K562 (cell line): ENCODE results near the gene KRTAP9-4. TPM values are rescaled to one million over a fixed set of nuclear protein-coding genes. Genes with fewer than 3 reads are reported as not detected.

Source experiments
- ATAC-seq: fragments of 200-7000 bp; cut with Tn5 transposase; 3 replicates; pipeline ENCODE4 v1.9.1; 2020; ENCODE audit warnings: moderate library complexity
- BruUV-seq: library from RNA; stranded (reverse); fragments of 400-500 nt; replicated peaks from 2 replicates; lab custom pipeline; 2021; lab: Mats Ljungman, UMichigan
- CTCF ChIA-PET: fragments of 300-600 bp; formaldehyde crosslinking; extraction: SDS; loops from one replicate; lab custom pipeline; 2021; ENCODE audit warnings: low intra/inter-chr PET ratio; lab: Yijun Ruan, JAX
- POLR2A ChIA-PET: fragments of 300-600, 350-650 bp; sonication (Branson Sonifier 250); formaldehyde crosslinking; extraction: SDS; loops from one replicate; lab custom pipeline; 2021; ENCODE audit warnings: antibody characterized with exemption, inconsistent platforms; lab: Yijun Ruan, JAX
- DNase-seq, 4 experiments: peaks; one replicate each; pipeline versions ENCODE4 v3.0.0 to v3.0.0-alpha.2; 2011 to 2018; ENCODE audit warnings: low spot score in 3 of 4, mixed read lengths in 3 of 4; ENCODE audit errors: extremely low read depth in 1 of 4
- FAIRE-seq: peaks from 2 replicates; lab custom pipeline; 2011; peaks lifted over from hg19 to GRCh38; lab: Jason Lieb, UNC
- H2AFZ ChIP-seq: 2 replicates; pipeline ENCODE4 v1.6.0; 2011; ENCODE audit warnings: low read depth, low read length, control low read depth, inconsistent platforms
- H3K27ac ChIP-seq: fragments of 200-600 bp; 3 replicates; pipeline ENCODE4 v1.8.0; 2011; ENCODE audit warnings: low read depth, mild to moderate bottlenecking, control low read depth, inconsistent platforms, low read length, moderate library complexity, mixed read lengths; ENCODE audit errors: extremely low read depth
- H3K27me3 ChIP-seq, 2 experiments: fragments of 300-600 bp in 1 of 2; 2 replicates in 1 of 2; 3 replicates in 1 of 2; pipeline versions ENCODE4 v1.6.0 to v1.8.0; 2011; ENCODE audit warnings: inconsistent platforms in 2 of 2, low read length in 2 of 2, mild to moderate bottlenecking in 1 of 2, mixed read lengths in 1 of 2, moderate library complexity in 1 of 2; ENCODE audit not compliant: control insufficient read depth in 2 of 2, insufficient read depth in 2 of 2
- H3K36me3 ChIP-seq: fragments of 300-600 bp; 3 replicates; pipeline ENCODE4 v1.8.0; 2011; ENCODE audit warnings: mild to moderate bottlenecking, low read length, inconsistent platforms; ENCODE audit not compliant: control insufficient read depth, insufficient read depth
- H3K4me1 ChIP-seq, 2 experiments: fragments of 200-600 bp in 1 of 2; replicated peaks in 1 of 2; 2 replicates in 1 of 2; 3 replicates in 1 of 2; pipeline versions ENCODE4 v1.5.1 to v1.8.0; 2011; ENCODE audit warnings: inconsistent platforms in 2 of 2, low read length in 2 of 2, mild to moderate bottlenecking in 1 of 2, mixed read lengths in 1 of 2, moderate library complexity in 1 of 2; ENCODE audit not compliant: control insufficient read depth in 2 of 2, insufficient read depth in 2 of 2
- H3K4me2 ChIP-seq: 2 replicates; pipeline ENCODE4 v1.6.1; 2011; ENCODE audit warnings: low read length, control low read depth, inconsistent platforms, mixed read lengths; ENCODE audit not compliant: insufficient read depth
- H3K4me3 ChIP-seq: fragments of 200-600 bp; sonication (generic), shearing (Covaris generic); 2 replicates; pipeline ENCODE4 v1.5.1; 2016; ENCODE audit warnings: control low read depth, inconsistent platforms
- H3K79me2 ChIP-seq: fragments of 200-600 bp; 3 replicates; pipeline ENCODE4 v1.8.0; 2011; ENCODE audit warnings: low read length, inconsistent platforms; ENCODE audit not compliant: control insufficient read depth, insufficient read depth
- H3K9ac ChIP-seq, 2 experiments: 2 replicates each; pipeline versions ENCODE4 v1.6.0 to v1.6.1; 2011; ENCODE audit warnings: low read depth in 2 of 2, low read length in 2 of 2, control low read depth in 1 of 2, inconsistent platforms in 1 of 2, mild to moderate bottlenecking in 1 of 2, mixed read lengths in 1 of 2; ENCODE audit not compliant: insufficient read depth in 1 of 2
- H3K9me1 ChIP-seq: one replicate; pipeline ENCODE4 v1.6.0; 2011; ENCODE audit warnings: inconsistent platforms, mild to moderate bottlenecking, low read length, moderate library complexity; ENCODE audit not compliant: control insufficient read depth, insufficient read depth
- H3K9me3 ChIP-seq: replicated peaks from 2 replicates; pipeline ENCODE4 v1.5.1; 2011; ENCODE audit warnings: low read depth, low read length, inconsistent platforms; ENCODE audit not compliant: control insufficient read depth, insufficient read depth
- H4K20me1 ChIP-seq: replicated peaks from 2 replicates; pipeline ENCODE4 v1.6.1; 2011; ENCODE audit warnings: low read length, inconsistent platforms, mixed read lengths; ENCODE audit not compliant: control insufficient read depth, insufficient read depth
- CCAR2 ChIP-seq: fragments of 200-400 bp; formaldehyde crosslinking; IDR thresholded peaks from 2 replicates; pipeline ENCODE4 v1.6.1; 2017; ENCODE audit warnings: mild to moderate bottlenecking, low read depth, low read length
- NR2C2 ChIP-seq, 2 experiments: fragments of 200-800 bp in 1 of 2; sonication (Bioruptor generic) in 1 of 2; sonication (generic) in 1 of 2; formaldehyde crosslinking in 1 of 2; IDR thresholded peaks; 2 replicates each; pipeline versions ENCODE4 v1.6.1 to v1.8.0; 2016 to 2022; ENCODE audit warnings: mild to moderate bottlenecking in 1 of 2, missing compliant biosample characterization in 1 of 2, missing genetic modification characterization in 1 of 2, missing genetic modification reagents in 1 of 2
- PHF8 ChIP-seq: fragments of 200-600 bp; sonication (generic); IDR thresholded peaks from 2 replicates; pipeline ENCODE4 v1.6.1; 2012; ENCODE audit warnings: mixed run types, mild to moderate bottlenecking, inconsistent platforms, low read length, moderate library complexity, borderline replicate concordance
- SMAD1 ChIP-seq: fragments of 150-350 bp; IDR thresholded peaks from 2 replicates; pipeline ENCODE4 v1.6.1; 2014; ENCODE audit warnings: low read length, low read depth; ENCODE audit not compliant: partially characterized antibody
- WGBS: fragments of 100-300 bp; shearing (Covaris generic); methylation state at CpG from one replicate; pipeline ENCODE4 v1.1.6; 2016; ENCODE audit warnings: low coverage, mixed read lengths; ENCODE audit not compliant: insufficient coverage; ENCODE audit errors: missing lambda C conversion rate; 5-methylcytosine and 5-hydroxymethylcytosine counted together
- in situ Hi-C: fragments of 300-500 bp; cut with MboI; formaldehyde crosslinking; loops from 4 replicates; pipeline ENCODE4 v1.15.0; 2018; ENCODE audit warnings: inconsistent platforms, mixed read lengths
- intact Hi-C: fragments of 100-400 bp; cut with micrococcal nuclease; formaldehyde crosslinking; loops from 2 replicates; pipeline ENCODE4 v1.14.2; 2022
- polyA plus RNA-seq, 8 experiments: library from polyadenylated mRNA; depleted of rRNA in 4 of 8; stranded (reverse) in 5 of 8; unstranded in 3 of 8; fragments of >200 nt; fragmentation: Nextera tagmentation in 2 of 8; fragmentation: Illumina TruSeq in 1 of 8; extraction: Ambion mirVana in 2 of 8; extraction: Trizol in 1 of 8; gene quantifications; 2 replicates each; pipeline versions ENCODE4 v1.2.1 to v1.2.3, GENCODE V29; 2011 to 2014; ENCODE audit warnings: inconsistent platforms in 1 of 8, missing spikeins in 1 of 8
- total RNA-seq, 7 experiments: library from RNA; depleted of rRNA in 6 of 7; stranded (reverse); fragments of >200 nt in 6 of 7; fragmentation: Illumina TruSeq in 2 of 7; extraction: Trizol in 2 of 7; gene quantifications; 2 replicates each; pipeline versions ENCODE4 v1.2.1 to v1.2.3, GENCODE V29; 2011 to 2021; ENCODE audit warnings: low replicate concordance in 1 of 7
- TF ChIP-seq, protein P1 (sequence below): fragments of 250-450 bp; sonication (Bioruptor Pico); IDR thresholded peaks from 2 replicates; pipeline ENCODE4 v1.5.0; 2021
- TF ChIP-seq, protein P2 (sequence below): fragments of 200-800 bp; sonication (Bioruptor generic); IDR thresholded peaks from 2 replicates; pipeline ENCODE4 v1.6.1; 2016; ENCODE audit warnings: missing genetic modification characterization, missing compliant biosample characterization

KRTAP9-4 gene
- total and polyA plus RNA-seq, 9 of the 15 experiments (the other 6 are each of a cell fraction or from before 2014, with no cell fraction given) = not detected

DNA sequence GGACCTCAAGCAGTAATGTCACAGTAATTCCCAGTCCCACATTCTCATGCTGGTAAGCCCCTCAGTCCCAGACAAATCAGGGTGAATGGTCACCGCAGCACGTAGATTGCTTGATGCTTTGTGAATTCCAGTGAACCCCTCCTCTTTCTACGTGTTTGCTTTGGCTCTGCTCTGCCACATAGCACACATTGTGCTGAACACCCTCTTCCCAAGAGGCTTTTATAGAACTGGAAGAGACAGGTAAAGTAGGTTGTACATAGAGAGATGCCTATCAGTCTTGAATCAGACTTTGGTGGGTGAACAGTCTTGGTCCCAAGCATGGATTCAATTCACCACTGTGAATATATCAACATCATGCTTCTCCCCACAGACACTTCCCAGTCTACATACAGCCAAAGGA is 15.1 kb downstream of the KRTAP9-4 start:
- TF ChIP-seq, protein P1, sequence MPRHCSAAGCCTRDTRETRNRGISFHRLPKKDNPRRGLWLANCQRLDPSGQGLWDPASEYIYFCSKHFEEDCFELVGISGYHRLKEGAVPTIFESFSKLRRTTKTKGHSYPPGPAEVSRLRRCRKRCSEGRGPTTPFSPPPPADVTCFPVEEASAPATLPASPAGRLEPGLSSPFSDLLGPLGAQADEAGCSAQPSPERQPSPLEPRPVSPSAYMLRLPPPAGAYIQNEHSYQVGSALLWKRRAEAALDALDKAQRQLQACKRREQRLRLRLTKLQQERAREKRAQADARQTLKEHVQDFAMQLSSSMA (CRISPR knock-in tag) = no peak
- TF ChIP-seq PHF8 (no peak), CCAR2 (no peak)
- intact Hi-C loops = no loop called here

DNA sequence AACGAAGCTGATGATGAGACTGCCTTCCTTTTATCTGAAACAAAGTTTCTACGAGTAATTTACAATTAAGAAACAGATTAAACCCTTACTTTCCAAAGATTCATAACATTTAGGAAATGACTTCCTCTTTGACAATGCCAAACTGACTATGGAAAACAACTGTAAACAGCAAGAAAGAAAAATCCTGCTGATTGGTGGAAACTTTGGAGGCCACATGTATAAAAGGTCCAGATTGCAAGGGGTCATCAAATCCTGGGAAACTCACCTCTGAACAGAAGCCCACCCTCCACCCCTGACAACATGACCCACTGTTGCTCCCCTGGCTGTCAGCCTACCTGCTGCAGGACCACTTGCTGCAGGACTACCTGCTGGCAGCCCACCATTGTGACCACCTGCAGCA is 15.6 kb downstream of the KRTAP9-4 start, which contains the start of gene KRTAP9-6:
KRTAP9-6 (plus strand) TSS at position 301 of the 400 bp plus-strand sequence; CDS start at position 301, 0 bp downstream.
- ATAC-seq = no peak
- ChIA-PET CTCF (no interaction called here), POLR2A (no interaction called here)
- Histone ChIP-seq H3K4me3 (no peak within 1 kb of the TSS), H3K9me1 (no peaks in the 10 kb centered on the region), H3K4me1 (no peaks in the 10 kb centered on the region), H3K27me3 (no peaks in the 10 kb centered on the region), H2AFZ (no peak within 1 kb of the TSS), H3K9ac (no peak within 1 kb of the TSS), H3K4me2 (no peak within 1 kb of the TSS), H3K36me3 (no peaks in the 10 kb centered on the region), H3K27ac (no peak within 1 kb of the TSS), H4K20me1 (no peaks in the 10 kb centered on the region), H3K9me3 (no peaks in the 10 kb centered on the region), H3K79me2 (no peaks in the 10 kb centered on the region)
- BruUV-seq = no TSS peak
- no peak for FAIRE-seq
- in situ Hi-C loops = no loop called here
- peak in 2 of 4 experiments; percentile 0 to 1 for DNase-seq
- 0% methylated on average over 2 of the region's 2 CpGs for WGBS
- intact Hi-C loops = no loop called here
- TF ChIP-seq, protein P2, sequence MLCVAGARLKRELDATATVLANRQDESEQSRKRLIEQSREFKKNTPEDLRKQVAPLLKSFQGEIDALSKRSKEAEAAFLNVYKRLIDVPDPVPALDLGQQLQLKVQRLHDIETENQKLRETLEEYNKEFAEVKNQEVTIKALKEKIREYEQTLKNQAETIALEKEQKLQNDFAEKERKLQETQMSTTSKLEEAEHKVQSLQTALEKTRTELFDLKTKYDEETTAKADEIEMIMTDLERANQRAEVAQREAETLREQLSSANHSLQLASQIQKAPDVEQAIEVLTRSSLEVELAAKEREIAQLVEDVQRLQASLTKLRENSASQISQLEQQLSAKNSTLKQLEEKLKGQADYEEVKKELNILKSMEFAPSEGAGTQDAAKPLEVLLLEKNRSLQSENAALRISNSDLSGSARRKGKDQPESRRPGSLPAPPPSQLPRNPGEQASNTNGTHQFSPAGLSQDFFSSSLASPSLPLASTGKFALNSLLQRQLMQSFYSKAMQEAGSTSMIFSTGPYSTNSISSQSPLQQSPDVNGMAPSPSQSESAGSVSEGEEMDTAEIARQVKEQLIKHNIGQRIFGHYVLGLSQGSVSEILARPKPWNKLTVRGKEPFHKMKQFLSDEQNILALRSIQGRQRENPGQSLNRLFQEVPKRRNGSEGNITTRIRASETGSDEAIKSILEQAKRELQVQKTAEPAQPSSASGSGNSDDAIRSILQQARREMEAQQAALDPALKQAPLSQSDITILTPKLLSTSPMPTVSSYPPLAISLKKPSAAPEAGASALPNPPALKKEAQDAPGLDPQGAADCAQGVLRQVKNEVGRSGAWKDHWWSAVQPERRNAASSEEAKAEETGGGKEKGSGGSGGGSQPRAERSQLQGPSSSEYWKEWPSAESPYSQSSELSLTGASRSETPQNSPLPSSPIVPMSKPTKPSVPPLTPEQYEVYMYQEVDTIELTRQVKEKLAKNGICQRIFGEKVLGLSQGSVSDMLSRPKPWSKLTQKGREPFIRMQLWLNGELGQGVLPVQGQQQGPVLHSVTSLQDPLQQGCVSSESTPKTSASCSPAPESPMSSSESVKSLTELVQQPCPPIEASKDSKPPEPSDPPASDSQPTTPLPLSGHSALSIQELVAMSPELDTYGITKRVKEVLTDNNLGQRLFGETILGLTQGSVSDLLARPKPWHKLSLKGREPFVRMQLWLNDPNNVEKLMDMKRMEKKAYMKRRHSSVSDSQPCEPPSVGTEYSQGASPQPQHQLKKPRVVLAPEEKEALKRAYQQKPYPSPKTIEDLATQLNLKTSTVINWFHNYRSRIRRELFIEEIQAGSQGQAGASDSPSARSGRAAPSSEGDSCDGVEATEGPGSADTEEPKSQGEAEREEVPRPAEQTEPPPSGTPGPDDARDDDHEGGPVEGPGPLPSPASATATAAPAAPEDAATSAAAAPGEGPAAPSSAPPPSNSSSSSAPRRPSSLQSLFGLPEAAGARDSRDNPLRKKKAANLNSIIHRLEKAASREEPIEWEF (CRISPR knock-in tag) = no peak
- TF ChIP-seq SMAD1 = no peak
- no peak for TF ChIP-seq NR2C2 (CRISPR knock-in tag; IDR thresholded peaks at IDR 0.05)
- no peak for TF ChIP-seq NR2C2 (tag; IDR thresholded peaks at IDR 0.05)

More for the DNA sequence above, 15.1 kb downstream of the KRTAP9-4 start:
- H3K9me3 ChIP-seq = no peaks in the 10 kb centered on the region
- H3K27me3 ChIP-seq = no peaks in the 10 kb centered on the region
- DNase-seq = peak in 3 of 4 experiments; percentile 0
- POLR2A ChIA-PET = no interaction called here
- H3K4me1 ChIP-seq = no peaks in the 10 kb centered on the region
- no peak overlapping the region for H3K4me2 ChIP-seq
- 0% methylated on average over 3 of the region's 3 CpGs for WGBS
- H3K36me3 ChIP-seq = no peaks in the 10 kb centered on the region
- FAIRE-seq = no peak
- no TSS peak for BruUV-seq
- no peaks in the 10 kb centered on the region for H3K9me1 ChIP-seq
- no peak for ATAC-seq
- in situ Hi-C loops = no loop called here
- H3K27ac ChIP-seq = no peak overlapping the region
- no peaks in the 10 kb centered on the region for H4K20me1 ChIP-seq
- no peak overlapping the region for H2AFZ ChIP-seq
- no peak overlapping the region for H3K4me3 ChIP-seq
- CTCF ChIA-PET = no interaction called here
- no peak overlapping the region for H3K9ac ChIP-seq
- H3K79me2 ChIP-seq = no peaks in the 10 kb centered on the region
